K562 treated with DMSO at 1 percent for 12 hours (cell line): ENCODE measurements around the gene CCNO. TPM values are rescaled to one million over a fixed set of nuclear protein-coding genes. Genes with fewer than 3 reads are reported as not detected.

Source experiments
- total RNA-seq: library from RNA; unstranded; fragments of 300-600 nt; gene quantifications from 2 replicates; pipeline ENCODE4 v1.2.3, GENCODE V29; 2022; ENCODE audit not compliant: insufficient read depth

Gene CCNO, protein sequence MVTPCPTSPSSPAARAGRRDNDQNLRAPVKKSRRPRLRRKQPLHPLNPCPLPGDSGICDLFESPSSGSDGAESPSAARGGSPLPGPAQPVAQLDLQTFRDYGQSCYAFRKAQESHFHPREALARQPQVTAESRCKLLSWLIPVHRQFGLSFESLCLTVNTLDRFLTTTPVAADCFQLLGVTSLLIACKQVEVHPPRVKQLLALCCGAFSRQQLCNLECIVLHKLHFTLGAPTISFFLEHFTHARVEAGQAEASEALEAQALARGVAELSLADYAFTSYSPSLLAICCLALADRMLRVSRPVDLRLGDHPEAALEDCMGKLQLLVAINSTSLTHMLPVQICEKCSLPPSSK
- 4.8 and 5.4 TPM in 2 replicates for total RNA-seq

DNA sequence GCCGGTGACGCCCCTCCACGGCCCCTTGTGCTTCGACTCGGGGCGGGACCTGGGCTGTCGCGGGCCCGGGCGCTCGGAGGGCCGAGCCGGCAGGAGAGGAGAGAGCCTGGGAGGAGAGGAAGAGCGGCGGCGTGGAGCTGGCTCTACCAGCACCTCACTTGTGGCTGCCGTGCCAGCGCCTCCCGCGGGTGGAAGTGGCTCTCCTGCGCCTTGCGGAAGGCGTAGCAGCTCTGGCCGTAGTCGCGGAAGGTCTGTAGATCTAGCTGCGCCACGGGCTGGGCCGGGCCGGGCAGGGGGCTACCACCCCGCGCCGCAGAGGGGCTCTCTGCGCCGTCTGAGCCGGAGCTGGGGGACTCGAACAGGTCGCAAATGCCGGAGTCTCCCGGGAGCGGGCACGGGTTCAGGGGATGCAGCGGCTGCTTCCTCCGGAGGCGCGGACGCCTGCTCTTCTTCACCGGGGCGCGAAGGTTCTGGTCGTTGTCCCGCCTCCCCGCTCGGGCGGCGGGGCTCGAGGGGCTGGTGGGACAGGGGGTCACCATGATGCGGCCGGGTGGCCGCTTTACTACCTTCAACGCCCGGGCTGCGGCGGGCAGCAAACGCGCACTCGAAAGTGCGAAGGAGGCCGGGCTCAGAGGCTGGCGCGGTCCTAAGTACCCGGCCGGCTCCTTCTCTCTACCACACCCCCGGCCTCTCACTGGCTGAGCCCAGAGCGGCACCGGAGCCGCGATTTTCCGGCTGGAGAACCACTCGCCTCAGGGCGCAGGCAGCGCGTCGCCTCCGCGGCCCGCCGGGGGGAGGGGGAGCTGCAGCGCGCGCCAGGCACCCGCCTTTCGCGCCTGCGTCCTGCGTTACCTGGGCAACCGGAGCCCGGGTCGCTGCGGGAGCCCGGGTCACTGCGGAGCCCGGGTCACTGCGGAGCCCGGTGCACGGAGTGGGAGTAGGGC, at the start of gene CCNO:
Gene CCNO (minus strand): TSS at position 624 of the 944 bp plus-strand sequence. CDS start 85 bp downstream, at position 539.

DNA sequence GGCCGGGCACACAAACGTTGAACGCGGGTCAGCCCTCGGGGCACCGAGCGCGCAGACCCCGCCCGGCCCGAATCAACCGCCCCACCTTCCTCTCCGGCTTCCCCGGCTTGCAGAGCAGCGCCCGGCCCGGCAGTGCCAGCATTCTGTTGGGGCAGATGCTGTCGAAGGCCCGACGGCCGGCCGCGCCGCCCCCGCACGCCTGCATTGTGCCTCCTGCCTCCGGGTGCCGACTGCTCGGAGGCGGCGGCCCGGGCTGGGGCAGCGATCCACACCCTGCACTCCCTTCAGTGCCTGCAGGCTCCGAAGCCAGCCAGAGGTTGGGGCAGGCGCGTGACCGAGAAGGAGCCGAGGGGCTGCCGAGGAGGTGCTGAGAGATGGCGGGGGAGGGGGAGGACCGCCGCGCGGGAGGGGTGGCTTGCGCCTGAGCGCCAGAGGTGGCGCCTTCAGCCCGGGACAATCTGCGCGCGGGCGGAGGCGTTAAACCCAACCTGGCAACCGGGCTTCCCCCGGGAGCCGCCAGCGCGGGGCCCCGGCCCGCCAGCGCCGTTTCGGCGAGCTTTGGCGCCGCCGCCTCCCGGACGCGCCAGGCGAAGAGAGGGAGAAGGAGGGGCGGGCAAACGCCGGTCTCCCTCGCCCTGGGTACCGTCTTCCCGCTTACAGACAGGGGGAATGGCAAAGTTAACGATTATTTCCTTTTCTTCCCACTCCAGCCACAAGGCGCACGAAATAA, 6.3 kb downstream of the CCNO start, which contains the start of gene MCIDAS:
Gene MCIDAS (minus strand): TSS at position 382 of the 730 bp plus-strand sequence. CDS start 177 bp downstream, at position 205.

Other genes with a start within 250 kb of the CCNO start
- not detected in 2 replicates for gene ESM1, start 248.0 kb downstream of the CCNO start, total RNA-seq
- gene GZMK, start 209.4 kb downstream of the CCNO start, total RNA-seq: not detected in 2 replicates
- not detected in 2 replicates for gene GZMA, start 131.0 kb downstream of the CCNO start, total RNA-seq
- gene GPX8, start 73.4 kb downstream of the CCNO start, total RNA-seq: 1.6 and 1.9 TPM in 2 replicates
- gene CDC20B, start 60.4 kb downstream of the CCNO start, total RNA-seq: not detected in 2 replicates
- gene MCIDAS, start 6.3 kb downstream of the CCNO start, total RNA-seq: 1.0 TPM in 1 of 2 replicates, not detected in the other
- gene DHX29, start 74.1 kb upstream of the CCNO start, total RNA-seq: 8.5 and 20.9 TPM in 2 replicates
- gene MTREX, start 74.4 kb upstream of the CCNO start, total RNA-seq: 19.9 and 47.5 TPM in 2 replicates